Lower lobe of right lung (tissue), 2 donors: Measurements from ENCODE around the gene SHOC2. TPM values are rescaled to one million over a fixed set of nuclear protein-coding genes. Genes with fewer than 3 reads are reported as not detected.

ENCODE experiments used
- ATAC-seq, 2 donors: fragments of 200-7000 bp; cut with Tn5 transposase; one replicate each; pipeline ENCODE4 v1.9.1; 2020 to 2022; ENCODE audit warnings: mild to moderate bottlenecking in 2 of 2, moderate library complexity in 2 of 2
- DNase-seq: peaks from one replicate; pipeline ENCODE4 v3.0.0-alpha.2; 2020
- H3K27ac ChIP-seq: fragments of 200-600 bp; one replicate; pipeline ENCODE4 v1.8.0; 2022
- H3K27me3 ChIP-seq: fragments of 200-600 bp; one replicate; pipeline ENCODE4 v1.8.0; 2022; ENCODE audit warnings: low read depth
- H3K36me3 ChIP-seq: fragments of 200-600 bp; one replicate; pipeline ENCODE4 v1.8.0; 2022; ENCODE audit warnings: mild to moderate bottlenecking
- H3K4me1 ChIP-seq: fragments of 200-600 bp; one replicate; pipeline ENCODE4 v1.8.0; 2022
- H3K4me3 ChIP-seq: fragments of 200-600 bp; one replicate; pipeline ENCODE4 v1.8.0; 2022; ENCODE audit warnings: mild to moderate bottlenecking
- H3K9me3 ChIP-seq: fragments of 200-600 bp; one replicate; pipeline ENCODE4 v1.8.0; 2022
- intact Hi-C: fragments of 100-400 bp; cut with DNase I; formaldehyde crosslinking; loops from one replicate; pipeline ENCODE4 v1.11.0; 2022
- total RNA-seq: library from RNA; stranded (reverse); fragmentation: NEBNext Ultra II Directional; extraction: Animal tissue kit (Norgen Biotek cat#: 25700); gene quantifications from one replicate; pipeline ENCODE4 v1.2.1, GENCODE V29; 2021
- TF ChIP-seq, protein P1 (sequence below): fragments of 200-600 bp; IDR thresholded peaks from one replicate; pipeline ENCODE4 v1.8.0; 2022; ENCODE audit warnings: antibody characterized with exemption, mild to moderate bottlenecking
- donor health status: DM: no; HTN: yes; CAD: no; lungs with severe emphysema.

The SHOC2 gene
- total RNA-seq, 1 donor from 2014 or later, result 60.9 TPM

DNA sequence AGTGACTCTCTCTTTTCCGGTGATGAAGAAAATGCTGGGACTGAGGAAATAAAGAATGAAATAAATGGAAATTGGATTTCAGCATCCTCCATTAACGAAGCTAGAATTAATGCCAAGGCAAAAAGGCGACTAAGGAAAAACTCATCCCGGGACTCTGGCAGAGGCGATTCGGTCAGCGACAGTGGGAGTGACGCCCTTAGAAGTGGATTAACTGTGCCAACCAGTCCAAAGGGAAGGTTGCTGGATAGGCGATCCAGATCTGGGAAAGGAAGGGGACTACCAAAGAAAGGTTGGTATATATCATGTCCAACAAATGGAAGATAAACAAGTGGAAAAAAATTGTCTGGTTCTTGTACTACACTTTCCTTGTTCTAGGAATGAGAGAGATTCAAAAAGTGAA, 38.2 kb upstream of the SHOC2 start:
- H3K9me3 ChIP-seq, result no peaks in the 10 kb centered on the region
- no peak overlapping the region for H3K4me3 ChIP-seq
- H3K27ac ChIP-seq, result no peak overlapping the region
- peaks cover 17% of the 10 kb centered on the region for H3K4me1 ChIP-seq
- DNase-seq (no peak), ATAC-seq (no peak)
- TF ChIP-seq, protein P1, sequence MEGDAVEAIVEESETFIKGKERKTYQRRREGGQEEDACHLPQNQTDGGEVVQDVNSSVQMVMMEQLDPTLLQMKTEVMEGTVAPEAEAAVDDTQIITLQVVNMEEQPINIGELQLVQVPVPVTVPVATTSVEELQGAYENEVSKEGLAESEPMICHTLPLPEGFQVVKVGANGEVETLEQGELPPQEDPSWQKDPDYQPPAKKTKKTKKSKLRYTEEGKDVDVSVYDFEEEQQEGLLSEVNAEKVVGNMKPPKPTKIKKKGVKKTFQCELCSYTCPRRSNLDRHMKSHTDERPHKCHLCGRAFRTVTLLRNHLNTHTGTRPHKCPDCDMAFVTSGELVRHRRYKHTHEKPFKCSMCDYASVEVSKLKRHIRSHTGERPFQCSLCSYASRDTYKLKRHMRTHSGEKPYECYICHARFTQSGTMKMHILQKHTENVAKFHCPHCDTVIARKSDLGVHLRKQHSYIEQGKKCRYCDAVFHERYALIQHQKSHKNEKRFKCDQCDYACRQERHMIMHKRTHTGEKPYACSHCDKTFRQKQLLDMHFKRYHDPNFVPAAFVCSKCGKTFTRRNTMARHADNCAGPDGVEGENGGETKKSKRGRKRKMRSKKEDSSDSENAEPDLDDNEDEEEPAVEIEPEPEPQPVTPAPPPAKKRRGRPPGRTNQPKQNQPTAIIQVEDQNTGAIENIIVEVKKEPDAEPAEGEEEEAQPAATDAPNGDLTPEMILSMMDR, result no peak
- no peaks in the 10 kb centered on the region for H3K27me3 ChIP-seq
- intact Hi-C loops, result no loop called here
- peaks cover 78% of the 10 kb centered on the region for H3K36me3 ChIP-seq

DNA sequence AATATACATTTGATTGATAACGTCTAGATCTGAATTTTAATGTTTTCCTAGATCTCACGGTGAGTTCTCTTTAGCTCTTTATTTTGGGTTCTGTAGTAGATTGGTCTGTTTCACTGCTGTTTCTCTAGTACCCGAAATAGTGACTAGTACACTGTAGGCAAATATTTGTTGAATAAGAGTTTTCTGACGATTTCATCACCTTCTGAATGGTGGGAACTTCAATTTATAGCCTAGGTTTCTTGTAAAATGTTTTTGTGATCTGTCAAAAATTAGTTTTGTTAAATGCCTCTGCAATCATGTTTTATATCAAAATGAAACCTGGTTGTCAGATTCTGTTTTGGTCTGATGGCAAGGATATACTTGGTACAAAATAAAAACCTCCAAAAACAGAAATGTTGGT, 37.5 kb upstream of the SHOC2 start:
- Histone ChIP-seq H3K27ac (no peak overlapping the region), H3K4me3 (no peak overlapping the region), H3K9me3 (no peaks in the 10 kb centered on the region), H3K36me3 (peaks cover 78% of the 10 kb centered on the region), H3K27me3 (no peaks in the 10 kb centered on the region), H3K4me1 (peaks cover 11% of the 10 kb centered on the region)
- intact Hi-C loops, result no loop called here
- DNase-seq (no peak), ATAC-seq (no peak)
- TF ChIP-seq, protein P1, result no peak

DNA sequence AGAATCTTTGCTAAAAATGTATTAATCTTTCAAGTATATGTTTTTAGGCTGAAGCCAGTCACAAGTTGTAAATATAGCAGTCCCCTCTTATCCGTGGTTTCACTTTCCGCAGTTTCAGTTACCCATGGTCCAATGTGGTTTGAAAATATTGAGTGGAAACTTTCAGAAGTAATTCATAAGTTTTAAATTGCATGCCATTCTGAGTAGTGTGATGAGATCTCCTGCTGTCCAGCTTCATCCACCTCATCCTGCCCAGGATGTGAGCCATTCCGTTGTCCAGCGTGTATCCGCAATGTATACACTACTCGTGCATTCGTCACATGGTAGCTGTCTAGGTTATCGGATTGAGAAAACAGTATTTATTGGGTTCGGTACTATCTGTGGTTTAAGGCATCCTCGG, 35.5 kb upstream of the SHOC2 start:
- TF ChIP-seq, protein P1, result no peak
- Histone ChIP-seq H3K36me3 (peaks cover 81% of the 10 kb centered on the region), H3K27me3 (no peaks in the 10 kb centered on the region), H3K4me1 (peaks cover 8% of the 10 kb centered on the region), H3K4me3 (no peak overlapping the region), H3K27ac (no peak overlapping the region), H3K9me3 (no peaks in the 10 kb centered on the region)
- intact Hi-C loops, result no loop called here
- DNase-seq, result no peak
- no peak for ATAC-seq

DNA sequence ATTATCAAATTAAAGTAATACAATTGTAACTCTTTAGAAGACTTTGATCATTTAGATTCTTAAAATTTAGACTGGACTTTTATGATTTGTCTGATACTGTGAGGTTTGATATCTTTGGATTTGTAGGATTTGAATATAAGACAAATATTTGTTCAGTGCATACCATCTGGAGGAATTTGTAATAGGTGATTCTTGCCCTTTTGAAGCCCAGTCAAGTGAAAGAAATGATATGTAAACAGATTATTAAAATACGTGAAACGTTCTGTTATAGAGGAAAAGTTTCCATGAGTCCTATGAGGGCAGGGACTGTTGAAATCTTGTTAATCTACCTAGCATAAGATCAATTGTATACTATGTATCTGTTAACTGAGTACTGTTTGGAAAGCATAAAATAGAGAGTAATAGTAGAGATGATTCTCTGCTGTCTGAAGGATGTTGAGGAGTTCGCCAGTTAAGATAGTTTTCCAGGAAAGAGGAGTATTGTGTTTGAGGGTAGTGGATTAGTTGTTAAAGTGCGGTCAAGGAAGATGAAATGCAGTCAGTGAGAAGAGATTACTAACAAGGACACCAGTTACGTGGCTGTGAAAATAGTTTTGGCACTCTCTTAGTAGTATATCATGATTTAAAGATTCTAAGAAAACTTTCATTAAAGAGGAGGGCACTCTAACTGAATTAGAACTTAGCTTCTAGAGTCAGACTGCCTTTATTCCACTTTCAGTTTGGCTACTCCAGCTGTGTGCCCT, 33.3 kb upstream of the SHOC2 start:
- Histone ChIP-seq H3K9me3 (no peaks in the 10 kb centered on the region), H3K27me3 (no peaks in the 10 kb centered on the region), H3K4me1 (peaks cover 2% of the 10 kb centered on the region), H3K36me3 (peaks cover 94% of the 10 kb centered on the region), H3K27ac (no peak overlapping the region), H3K4me3 (no peak overlapping the region)
- intact Hi-C loops, result no loop called here
- TF ChIP-seq, protein P1, result no peak
- DNase-seq (no peak), ATAC-seq (no peak)

DNA sequence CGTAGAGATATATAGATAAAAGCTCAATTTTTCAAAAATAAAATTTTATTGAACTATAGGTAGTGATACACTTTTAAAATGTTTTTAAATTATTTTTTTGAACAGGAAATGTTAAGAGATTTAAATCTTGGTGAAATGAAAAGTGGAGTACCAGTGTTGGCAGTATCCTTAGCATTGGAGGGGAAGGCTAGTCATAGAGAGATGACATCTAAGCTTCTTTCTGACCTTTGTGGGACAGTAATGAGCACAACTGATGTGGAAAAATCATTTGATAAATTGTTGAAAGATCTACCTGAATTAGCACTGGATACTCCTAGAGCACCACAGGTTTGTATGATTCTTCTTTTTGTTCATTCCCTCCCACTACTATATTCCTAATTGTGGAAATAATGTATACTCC, 31.8 kb upstream of the SHOC2 start:
- H3K36me3 ChIP-seq, result peaks cover 87% of the 10 kb centered on the region

More for the DNA sequence above, 31.8 kb upstream of the SHOC2 start:
- intact Hi-C loops, result no loop called here
- TF ChIP-seq, protein P1, result no peak
- DNase-seq (no peak), ATAC-seq (no peak)
- Histone ChIP-seq H3K4me1 (no peaks in the 10 kb centered on the region), H3K27me3 (no peaks in the 10 kb centered on the region), H3K9me3 (no peaks in the 10 kb centered on the region), H3K27ac (no peak overlapping the region), H3K4me3 (no peak overlapping the region)
